HuH-7.5 (cell line): ENCODE measurements around the gene CARD18.

ENCODE experiments used
- DNase-seq: peaks from one replicate; pipeline ENCODE4 v3.0.0; 2011; ENCODE audit warnings: low spot score

Gene CARD18, protein sequence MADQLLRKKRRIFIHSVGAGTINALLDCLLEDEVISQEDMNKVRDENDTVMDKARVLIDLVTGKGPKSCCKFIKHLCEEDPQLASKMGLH

DNA sequence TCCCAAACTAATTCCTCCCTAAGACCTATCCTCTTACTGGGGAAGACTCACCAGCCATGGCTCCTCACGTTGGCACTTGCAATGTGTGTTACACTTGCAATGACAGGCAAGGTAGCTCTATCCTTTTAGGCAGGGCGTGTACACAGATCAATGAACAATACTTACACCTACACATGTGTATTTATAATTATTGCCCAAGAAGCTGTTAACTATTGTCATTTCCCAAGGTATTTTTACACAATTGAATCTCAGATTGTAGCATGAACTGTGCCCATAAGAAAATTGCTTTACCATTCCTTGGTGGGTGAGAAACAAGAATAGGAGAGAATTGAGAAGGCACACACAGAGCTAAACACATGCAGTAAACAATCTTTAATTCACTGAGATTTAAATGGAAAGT lies at the start of gene CARD18:
Gene CARD18 (minus strand): TSS at position 101 of the 400 bp plus-strand sequence. CDS start 43 bp downstream, at position 58.
- no peak for DNase-seq

- no peak for DNase-seq
Observed at GRCh38 chr11:105183987-105184386, 44.4 kb upstream of the CARD18 start.

DNA sequence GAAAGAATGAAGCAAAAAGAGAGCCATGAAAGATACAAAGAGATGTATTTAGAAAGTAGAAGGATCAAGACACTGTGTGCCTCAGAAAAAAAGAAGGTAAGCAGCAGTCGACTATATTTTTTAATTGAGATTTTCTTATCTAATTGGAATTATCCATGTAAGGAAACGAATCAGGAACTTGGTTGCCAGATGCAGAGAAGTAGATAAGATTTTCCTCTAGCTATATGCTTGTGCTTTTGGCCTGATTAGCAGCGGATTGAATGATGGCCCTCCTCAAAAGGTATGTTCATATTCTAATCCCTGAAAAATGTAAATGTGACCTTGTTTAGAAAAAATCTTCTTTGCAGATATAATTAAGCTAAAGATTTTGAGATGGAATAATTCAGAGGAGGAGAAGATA lies 43.9 kb upstream of the CARD18 start:
- no peak for DNase-seq

GRCh38 chr11:105181521-105181920 lies 42.0 kb upstream of the CARD18 start:
- DNase-seq: no peak

DNA sequence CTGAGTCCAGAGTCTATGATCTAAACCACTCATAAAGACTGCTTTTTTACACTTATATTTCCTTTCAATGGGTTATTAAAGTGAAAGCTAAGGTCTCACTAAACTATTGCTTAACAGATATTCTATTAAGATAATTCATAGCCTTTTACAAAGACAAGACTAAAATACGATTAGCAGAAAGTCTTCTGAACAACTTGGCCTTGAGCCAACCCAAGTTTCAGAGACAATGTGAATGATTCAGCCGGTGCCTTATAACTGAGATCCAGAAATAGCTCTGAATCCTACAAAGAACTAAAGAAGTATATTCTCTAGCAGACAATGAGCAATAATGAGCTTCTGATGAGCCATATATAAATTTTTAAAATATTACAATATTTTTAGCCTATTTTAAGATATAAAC lies 41.5 kb upstream of the CARD18 start:
- no peak for DNase-seq

- no peak for DNase-seq
Observed at GRCh38 chr11:105179542-105180278, 40.1 kb upstream of the CARD18 start.

DNA sequence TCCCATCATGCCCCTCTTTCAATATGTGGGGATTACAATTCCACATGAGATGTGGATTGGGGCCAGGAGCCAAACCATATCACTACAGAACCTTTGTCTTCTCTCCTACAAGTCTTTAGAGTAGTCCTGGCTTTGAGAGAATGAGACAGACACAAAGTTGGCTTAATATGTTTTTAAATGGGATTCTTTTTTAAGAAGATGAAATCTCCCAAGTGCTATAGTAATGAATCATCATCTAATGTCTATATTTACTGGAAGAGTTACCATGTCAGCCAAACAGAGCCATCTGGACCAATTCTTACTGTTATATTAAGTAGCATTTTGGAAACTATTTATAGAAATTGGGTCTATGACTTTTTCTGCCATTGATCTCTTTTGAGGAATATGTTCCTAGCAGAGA lies 38.1 kb upstream of the CARD18 start:
- DNase-seq: no peak

- no peak for DNase-seq
Observed at GRCh38 chr11:105168457-105168856, 28.9 kb upstream of the CARD18 start.

DNA sequence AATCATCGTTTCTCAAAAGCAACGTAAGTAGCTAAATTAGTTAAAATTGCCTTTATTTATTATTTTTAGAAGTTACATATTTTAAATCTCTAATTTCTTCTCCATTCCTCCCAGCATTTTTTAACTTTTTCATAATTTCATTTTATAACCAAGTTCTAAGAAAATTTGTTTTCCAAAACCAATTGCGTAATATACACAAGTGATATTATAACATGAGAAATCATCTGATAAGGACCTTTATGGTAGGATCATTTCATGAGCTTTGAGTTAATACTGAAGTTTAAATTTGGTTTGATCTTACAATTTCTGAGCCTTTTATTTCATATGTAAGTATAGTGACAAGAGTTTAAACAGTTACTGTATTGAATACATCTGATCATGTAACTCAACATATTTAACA lies 27.7 kb upstream of the CARD18 start:
- no peak for DNase-seq

DNA sequence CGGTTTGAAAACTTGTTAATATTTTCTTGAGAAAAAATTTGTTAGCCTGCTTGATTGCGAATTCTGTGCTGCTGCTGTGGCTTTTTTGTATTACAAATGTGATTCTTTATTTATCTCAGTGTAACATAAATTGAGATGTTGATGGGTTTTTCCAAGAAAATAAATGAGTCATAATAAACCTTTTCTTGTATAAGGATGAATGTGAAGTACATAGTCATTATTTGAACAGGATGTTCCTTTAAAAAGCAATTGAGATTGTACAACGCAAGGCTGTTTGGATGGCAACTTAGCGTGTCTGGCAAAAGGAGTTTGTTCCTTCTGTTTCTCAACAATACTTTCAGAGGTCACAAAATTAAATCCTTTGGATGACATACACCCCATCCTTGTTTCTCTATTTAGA lies 24.6 kb upstream of the CARD18 start:
- DNase-seq: no peak

DNA sequence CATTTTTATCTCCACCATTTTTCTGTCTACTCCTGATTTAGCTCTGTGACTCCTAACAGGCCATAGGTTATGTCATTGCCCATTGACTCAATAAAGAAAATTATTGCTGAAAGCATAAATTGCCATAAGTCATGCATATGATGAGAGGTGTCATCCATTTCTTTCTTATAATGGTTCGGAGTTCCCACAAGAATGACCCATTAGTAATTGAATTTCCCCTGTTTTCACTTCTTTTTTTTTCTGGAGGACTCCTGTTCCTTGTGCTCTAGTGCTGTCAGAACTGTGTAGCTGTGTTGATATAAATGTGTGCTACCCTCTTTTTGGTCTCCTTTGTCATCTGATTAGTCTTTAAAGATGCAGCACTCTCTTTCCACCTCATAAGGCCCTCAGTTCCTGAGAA lies 22.9 kb upstream of the CARD18 start:
- no peak for DNase-seq

DNA sequence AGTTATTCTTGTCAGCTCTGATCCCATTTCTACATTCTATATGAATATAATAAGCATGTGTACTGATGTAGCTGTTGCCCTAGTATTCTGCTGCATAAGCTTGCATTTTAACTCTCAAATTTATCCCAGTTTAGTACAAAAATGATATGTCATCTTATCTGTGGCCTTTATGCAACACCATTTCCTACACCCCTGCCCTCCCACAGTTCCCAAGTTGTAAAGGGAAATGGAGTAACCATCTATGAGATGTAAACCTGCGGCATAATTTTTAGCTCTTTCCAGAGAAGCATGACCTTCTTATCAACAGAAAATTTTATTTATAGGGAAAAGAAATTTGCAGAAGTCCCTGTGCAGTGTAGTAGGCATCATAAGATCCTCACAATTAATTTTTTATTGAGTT lies 18.9 kb upstream of the CARD18 start:
- DNase-seq: no peak

- DNase-seq: no peak
Observed at GRCh38 chr11:105156720-105157119, 17.2 kb upstream of the CARD18 start.

DNA sequence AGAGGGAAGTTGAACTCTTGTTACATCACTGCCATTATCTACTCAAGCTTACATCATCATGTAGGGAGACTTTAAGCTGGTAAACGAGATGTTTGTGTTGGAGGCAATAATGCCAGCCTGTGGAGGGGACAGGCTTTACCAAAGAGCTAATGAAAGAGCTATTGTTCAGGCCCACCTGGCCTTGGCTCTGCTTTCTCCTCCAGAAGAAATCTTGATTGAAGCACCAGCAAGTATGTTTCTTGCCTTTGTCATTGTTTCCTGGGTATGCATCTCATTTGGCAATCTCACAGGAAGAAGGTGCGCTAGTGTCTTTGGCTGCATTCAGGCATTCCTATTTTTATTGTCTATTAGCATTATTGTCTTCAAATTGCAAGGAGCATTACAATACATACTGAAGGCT lies 16.7 kb upstream of the CARD18 start:
- DNase-seq: no peak

GRCh38 chr11:105155679-105156078 lies 16.1 kb upstream of the CARD18 start:
- DNase-seq: no peak

DNA sequence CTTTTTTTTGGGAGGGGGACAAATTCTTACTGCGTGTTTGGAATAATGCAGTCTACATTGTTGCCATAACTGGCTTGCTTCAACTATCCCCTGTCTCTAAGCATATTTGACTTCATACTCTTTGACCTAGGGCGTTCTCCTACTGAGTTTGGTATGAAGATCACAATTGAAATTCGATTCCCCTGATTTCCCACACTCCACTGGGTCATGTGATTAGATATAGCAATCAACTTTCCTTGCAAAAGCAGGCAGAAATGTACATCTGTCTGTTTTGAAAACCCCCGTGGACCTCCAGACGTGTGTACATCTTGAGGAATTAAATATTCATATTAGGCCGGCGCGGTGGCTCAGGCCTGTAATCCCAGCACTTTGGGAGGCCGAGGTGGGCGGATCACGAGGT lies 13.8 kb upstream of the CARD18 start:
- DNase-seq: no peak

- no peak for DNase-seq
Observed at GRCh38 chr11:105152560-105152959, 13.0 kb upstream of the CARD18 start.

DNA sequence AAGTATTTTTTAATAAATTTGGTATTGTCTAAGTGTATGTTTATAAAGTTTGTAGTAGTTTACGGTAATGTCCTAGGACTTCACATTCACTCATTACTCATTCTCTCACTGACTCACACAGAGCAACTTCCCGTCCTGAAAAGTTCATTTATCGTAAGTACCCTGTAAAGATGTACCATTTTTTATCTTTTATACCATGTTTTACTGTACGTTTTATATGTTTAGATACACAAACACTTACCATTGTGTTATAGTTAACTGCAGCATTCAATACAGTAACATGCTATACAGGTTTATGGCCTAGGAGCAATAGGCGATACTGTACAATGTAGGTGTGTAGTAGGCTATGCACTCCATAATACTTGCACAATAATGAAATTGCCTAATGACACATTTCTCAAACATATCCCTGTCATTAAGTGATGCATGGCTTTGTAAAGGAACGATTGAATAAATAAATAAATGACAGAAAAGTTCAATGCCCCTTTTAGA lies 12.5 kb upstream of the CARD18 start:
- DNase-seq: no peak

- no peak for DNase-seq
Observed at GRCh38 chr11:105149477-105149876, 9.9 kb upstream of the CARD18 start.

DNA sequence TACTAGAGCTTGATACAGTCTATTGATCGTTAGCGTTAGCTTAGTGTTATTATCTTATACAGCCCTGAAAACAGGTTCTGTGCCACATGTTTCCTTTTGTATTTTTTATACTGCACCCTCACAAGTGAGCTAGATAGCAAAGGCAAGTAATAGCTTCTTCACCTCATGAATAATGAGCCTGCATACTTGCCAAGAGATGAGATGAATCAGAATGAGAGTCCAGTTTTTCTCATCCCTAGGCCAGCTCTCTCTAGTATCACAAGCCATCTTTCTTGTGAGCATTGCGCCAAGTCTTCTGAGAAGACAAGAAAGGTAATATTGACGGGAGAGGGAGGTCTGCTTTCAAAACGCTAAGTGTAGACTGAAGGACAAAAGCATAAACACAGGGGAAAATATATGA lies 8.7 kb upstream of the CARD18 start:
- DNase-seq: no peak

DNA sequence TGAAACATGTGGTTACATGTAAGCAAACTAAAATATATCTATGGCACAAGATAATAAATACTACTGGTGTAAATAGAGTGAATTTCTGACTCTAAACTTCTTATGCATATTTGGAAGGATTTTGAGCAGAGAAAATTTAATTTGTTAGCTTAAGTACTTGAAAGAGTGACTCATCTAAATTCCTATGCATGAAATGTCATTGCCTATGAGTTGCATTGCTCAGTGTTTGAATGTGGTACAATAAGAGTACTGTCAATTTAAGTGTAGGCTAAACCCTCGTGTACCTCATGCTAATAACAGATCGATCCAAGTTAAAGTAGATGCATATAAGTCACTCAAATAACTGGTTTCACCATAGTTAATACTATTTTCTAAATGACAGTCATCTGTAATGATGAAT lies 5.3 kb upstream of the CARD18 start:
- no peak for DNase-seq

GRCh38 chr11:105142167-105142566 lies 2.6 kb upstream of the CARD18 start:
- no peak for DNase-seq

- no peak for DNase-seq
Observed at GRCh38 chr11:105137286-105137685, 2.3 kb downstream of the CARD18 start.

DNA sequence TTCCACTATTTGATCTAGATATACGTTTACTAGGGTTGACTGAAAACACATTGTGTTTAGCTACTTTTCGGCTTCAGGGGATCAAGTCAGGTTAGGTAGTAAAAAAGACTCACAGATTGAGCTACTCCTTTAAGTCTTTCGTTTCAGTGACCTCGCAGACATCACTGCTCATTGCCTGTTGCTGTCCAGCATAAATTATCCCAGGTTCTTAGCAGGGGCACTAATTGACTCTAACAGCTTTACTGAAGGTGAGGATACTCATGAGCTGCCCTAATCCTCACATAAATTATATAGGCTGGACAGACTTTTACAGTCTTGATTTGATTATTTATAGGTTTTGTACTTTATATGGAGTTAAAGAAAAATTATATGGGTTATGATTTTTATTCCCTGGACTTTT lies 3.7 kb downstream of the CARD18 start:
- no peak for DNase-seq
